ENCODE results near the gene CXCR1. TPM values are rescaled to one million over a fixed set of nuclear protein-coding genes. Genes with fewer than 3 reads are reported as not detected.

CXCR1 gene
- total RNA-seq, 1 donor from 2014 or later = not detected

GRCh38 chr2:218168016-218168415, 1.3 kb upstream of the CXCR1 start:
- Histone ChIP-seq H3K4me3 (ENCODE audit: insufficient read depth, low read depth, low read length) (no peak overlapping the region), H3K9ac (ENCODE audit: low read length) (no peak overlapping the region), H2AFZ (ENCODE audit: low read depth, low read length) (no peak overlapping the region), H3K79me2 (ENCODE audit: insufficient read depth, low read length) (no peaks in the 10 kb centered on the region), H3K4me2 (ENCODE audit: low read length) (no peak overlapping the region), H3K27me3 (ENCODE audit: insufficient read depth, low read length) (peaks cover 20% of the 10 kb centered on the region), H4K20me1 (ENCODE audit: insufficient read depth, low read length) (no peaks in the 10 kb centered on the region), H3K9me3 (ENCODE audit: insufficient read depth, low read depth, low read length) (no peaks in the 10 kb centered on the region), H3K4me1 (ENCODE audit: insufficient read depth, low read length) (no peaks in the 10 kb centered on the region), H3K27ac (ENCODE audit: low read depth, low read length) (no peak overlapping the region), H3K36me3 (ENCODE audit: insufficient read depth, low read length) (no peaks in the 10 kb centered on the region)
- FAIRE-seq = no peak
- no peak overlapping the region for H3K4me3 Mint-ChIP-seq (ENCODE audit: unreplicated experiment)
- H3K27ac Mint-ChIP-seq (ENCODE audit: unreplicated experiment) = no peak overlapping the region
- no peak for TF ChIP-seq EZH2 (IDR thresholded peaks at IDR 0.05; ENCODE audit: insufficient read depth, low read length)
- no peak for TF ChIP-seq CTCF (IDR thresholded peaks at IDR 0.05; ENCODE audit: insufficient read depth, low read depth, low read length)
- peaks cover 44% of the 10 kb centered on the region for H3K27me3 Mint-ChIP-seq (ENCODE audit: low read depth, unreplicated experiment)
- peaks cover 1% of the 10 kb centered on the region for H3K4me1 Mint-ChIP-seq (ENCODE audit: low read depth, unreplicated experiment)
- H3K9me3 Mint-ChIP-seq (ENCODE audit: unreplicated experiment) = peaks cover 7% of the 10 kb centered on the region
- DNase-seq (ENCODE audit: low read depth) = no peak
- H3K36me3 Mint-ChIP-seq (ENCODE audit: low read depth, unreplicated experiment) = peaks cover 3% of the 10 kb centered on the region

- H3K9me3 Mint-ChIP-seq (ENCODE audit: unreplicated experiment) = peaks cover 10% of the 10 kb centered on the region
Measured at GRCh38 chr2:218162814-218163213, 3.9 kb downstream of the CXCR1 start.

More at GRCh38 chr2:218162814-218163213, 3.9 kb downstream of the CXCR1 start:
- Mint-ChIP-seq H3K4me3 (ENCODE audit: unreplicated experiment) (no peak overlapping the region), H3K27me3 (ENCODE audit: low read depth, unreplicated experiment) (peaks cover 59% of the 10 kb centered on the region), H3K27ac (ENCODE audit: unreplicated experiment) (no peak overlapping the region), H3K4me1 (ENCODE audit: low read depth, unreplicated experiment) (peaks cover 2% of the 10 kb centered on the region), H3K36me3 (ENCODE audit: low read depth, unreplicated experiment) (peaks cover 3% of the 10 kb centered on the region)
- no peak overlapping the region for H3K9ac ChIP-seq (ENCODE audit: low read length)
- H3K79me2 ChIP-seq (ENCODE audit: insufficient read depth, low read length) = no peaks in the 10 kb centered on the region
- H3K27ac ChIP-seq (ENCODE audit: low read depth, low read length) = no peak overlapping the region
- no peak overlapping the region for H3K4me3 ChIP-seq (ENCODE audit: insufficient read depth, low read depth, low read length)
- no peaks in the 10 kb centered on the region for H4K20me1 ChIP-seq (ENCODE audit: insufficient read depth, low read length)
- H3K4me2 ChIP-seq (ENCODE audit: low read length) = no peak overlapping the region
- H3K36me3 ChIP-seq (ENCODE audit: insufficient read depth, low read length) = no peaks in the 10 kb centered on the region
- no peaks in the 10 kb centered on the region for H3K9me3 ChIP-seq (ENCODE audit: insufficient read depth, low read depth, low read length)
- peaks cover 29% of the 10 kb centered on the region for H3K27me3 ChIP-seq (ENCODE audit: insufficient read depth, low read length)
- H3K4me1 ChIP-seq (ENCODE audit: insufficient read depth, low read length) = no peaks in the 10 kb centered on the region
- no peak overlapping the region for H2AFZ ChIP-seq (ENCODE audit: low read depth, low read length)
- TF ChIP-seq EZH2 (IDR thresholded peaks at IDR 0.05; ENCODE audit: insufficient read depth, low read length) (no peak), CTCF (IDR thresholded peaks at IDR 0.05; ENCODE audit: insufficient read depth, low read depth, low read length) (no peak)
- FAIRE-seq (no peak), DNase-seq (ENCODE audit: low read depth) (no peak)

Measured in astrocyte (in vitro differentiated cells and primary cell).